Stimulated activated CD4-positive, alpha-beta T cell treated with anti-CD3 and anti-CD28 coated beads, Interleukin-1b, Interleukin-23, amount 100 ng/mL, for 1 hour (primary cell): Measurements from ENCODE around the gene ICAM5.

Experiments
- DNase-seq, 2 donors: peaks; one replicate each; pipeline ENCODE4 v3.0.0-alpha.2; 2020; ENCODE audit warnings: low read depth in 2 of 2

The ICAM5 gene

GRCh38 chr19:10292206-10292788 is 2.5 kb downstream of the ICAM5 start:
- DNase-seq = peak in 1 of 2 donors; percentile 52

DNA sequence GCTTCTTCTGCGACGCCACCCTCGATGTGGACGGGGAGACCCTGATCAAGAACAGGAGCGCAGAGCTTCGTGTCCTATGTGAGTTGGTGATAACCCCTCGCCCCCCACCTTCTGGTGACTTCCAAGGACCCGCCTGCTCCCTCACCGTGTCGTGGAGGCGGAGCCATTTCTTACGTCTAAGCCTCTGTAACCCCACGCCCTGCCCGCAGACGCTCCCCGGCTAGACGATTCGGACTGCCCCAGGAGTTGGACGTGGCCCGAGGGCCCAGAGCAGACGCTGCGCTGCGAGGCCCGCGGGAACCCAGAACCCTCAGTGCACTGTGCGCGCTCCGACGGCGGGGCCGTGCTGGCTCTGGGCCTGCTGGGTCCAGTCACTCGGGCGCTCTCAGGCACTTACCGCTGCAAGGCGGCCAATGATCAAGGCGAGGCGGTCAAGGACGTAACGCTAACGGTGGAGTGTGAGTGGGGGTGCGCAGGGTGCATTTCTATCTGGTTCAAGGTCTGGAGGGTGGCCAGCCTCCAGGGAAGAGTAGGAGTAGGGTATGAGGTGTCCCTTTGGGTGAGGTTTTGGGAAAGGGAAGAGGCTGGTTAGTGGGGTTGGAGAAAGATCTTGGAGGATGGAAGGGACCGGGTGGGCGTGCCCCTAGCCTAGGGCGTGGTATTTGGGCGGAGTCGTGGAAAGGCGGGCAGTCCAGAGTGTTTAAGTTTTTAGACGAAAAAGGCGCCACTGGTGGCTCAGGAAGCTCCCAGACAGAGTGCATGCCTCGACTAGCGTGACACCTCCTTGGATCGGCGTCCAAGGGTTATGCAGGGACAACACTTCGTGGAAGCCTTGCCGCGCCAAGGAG is 3.3 kb downstream of the ICAM5 start:
- no peak for DNase-seq

DNA sequence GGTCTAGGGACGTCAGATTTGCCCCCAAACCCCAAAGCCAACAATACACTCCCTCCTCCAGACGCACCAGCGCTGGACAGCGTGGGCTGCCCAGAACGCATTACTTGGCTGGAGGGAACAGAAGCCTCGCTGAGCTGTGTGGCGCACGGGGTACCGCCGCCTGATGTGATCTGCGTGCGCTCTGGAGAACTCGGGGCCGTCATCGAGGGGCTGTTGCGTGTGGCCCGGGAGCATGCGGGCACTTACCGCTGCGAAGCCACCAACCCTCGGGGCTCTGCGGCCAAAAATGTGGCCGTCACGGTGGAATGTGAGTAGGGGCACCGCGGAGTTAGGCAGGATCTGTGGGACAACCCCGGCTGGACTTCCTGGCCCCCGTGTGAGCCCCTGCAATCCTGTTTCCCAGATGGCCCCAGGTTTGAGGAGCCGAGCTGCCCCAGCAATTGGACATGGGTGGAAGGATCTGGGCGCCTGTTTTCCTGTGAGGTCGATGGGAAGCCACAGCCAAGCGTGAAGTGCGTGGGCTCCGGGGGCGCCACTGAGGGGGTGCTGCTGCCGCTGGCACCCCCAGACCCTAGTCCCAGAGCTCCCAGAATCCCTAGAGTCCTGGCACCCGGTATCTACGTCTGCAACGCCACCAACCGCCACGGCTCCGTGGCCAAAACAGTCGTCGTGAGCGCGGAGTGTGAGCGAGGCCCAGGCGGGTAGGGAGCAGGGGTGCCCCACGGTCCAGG is 4.0 kb downstream of the ICAM5 start:
- no peak for DNase-seq

- no peak for DNase-seq
These were observed 4.6 kb downstream of the ICAM5 start for GRCh38 chr19:10294368-10294697.

DNA sequence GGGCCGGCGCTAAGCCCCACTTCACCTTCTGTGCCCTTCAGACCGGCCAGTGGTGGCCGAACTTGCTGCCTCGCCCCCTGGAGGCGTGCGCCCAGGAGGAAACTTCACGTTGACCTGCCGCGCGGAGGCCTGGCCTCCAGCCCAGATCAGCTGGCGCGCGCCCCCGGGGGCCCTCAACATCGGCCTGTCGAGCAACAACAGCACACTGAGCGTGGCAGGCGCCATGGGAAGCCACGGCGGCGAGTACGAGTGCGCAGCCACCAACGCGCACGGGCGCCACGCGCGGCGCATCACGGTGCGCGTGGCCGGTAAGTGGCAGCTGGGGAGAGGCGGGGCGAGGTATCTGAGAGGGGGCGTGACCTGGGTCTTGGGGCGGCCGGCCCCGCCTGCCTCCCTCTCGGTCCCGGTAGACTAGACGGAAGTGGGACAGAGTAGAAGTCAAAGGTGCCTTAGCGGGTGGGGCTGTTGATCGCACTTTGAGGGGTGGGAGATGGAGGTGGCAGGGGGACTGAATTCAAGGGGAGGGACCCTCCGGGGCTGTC is 5.6 kb downstream of the ICAM5 start:
- peak in 1 of 2 donors; percentile 52 for DNase-seq

DNA sequence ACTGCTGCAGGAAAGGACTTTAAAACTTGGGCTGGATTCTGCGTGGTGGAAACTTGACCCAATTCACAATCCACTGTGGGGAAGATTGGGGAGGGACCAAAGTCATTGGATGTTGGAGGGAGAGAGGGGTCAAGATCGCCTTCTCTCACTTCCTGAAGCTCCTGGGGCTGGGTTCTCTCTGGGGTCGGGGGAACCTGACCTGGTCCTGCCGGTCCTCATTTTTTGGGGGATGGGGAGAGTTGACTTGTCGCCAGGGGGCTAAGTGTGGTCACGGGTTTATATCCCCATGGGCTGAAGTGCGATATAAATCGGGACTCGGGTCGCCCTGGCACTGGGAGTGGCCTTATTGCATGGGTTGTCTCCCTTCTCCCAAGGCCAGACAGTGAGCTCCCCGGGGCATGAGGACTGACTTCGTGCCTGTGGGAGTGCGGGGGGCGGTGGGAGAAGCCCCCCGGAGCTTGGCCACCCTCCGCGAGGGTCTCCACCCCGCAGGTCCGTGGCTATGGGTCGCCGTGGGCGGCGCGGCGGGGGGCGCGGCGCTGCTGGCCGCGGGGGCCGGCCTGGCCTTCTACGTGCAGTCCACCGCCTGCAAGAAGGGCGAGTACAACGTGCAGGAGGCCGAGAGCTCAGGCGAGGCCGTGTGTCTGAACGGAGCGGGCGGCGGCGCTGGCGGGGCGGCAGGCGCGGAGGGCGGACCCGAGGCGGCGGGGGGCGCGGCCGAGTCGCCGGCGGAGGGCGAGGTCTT is 6.3 kb downstream of the ICAM5 start:
- no peak for DNase-seq

DNA sequence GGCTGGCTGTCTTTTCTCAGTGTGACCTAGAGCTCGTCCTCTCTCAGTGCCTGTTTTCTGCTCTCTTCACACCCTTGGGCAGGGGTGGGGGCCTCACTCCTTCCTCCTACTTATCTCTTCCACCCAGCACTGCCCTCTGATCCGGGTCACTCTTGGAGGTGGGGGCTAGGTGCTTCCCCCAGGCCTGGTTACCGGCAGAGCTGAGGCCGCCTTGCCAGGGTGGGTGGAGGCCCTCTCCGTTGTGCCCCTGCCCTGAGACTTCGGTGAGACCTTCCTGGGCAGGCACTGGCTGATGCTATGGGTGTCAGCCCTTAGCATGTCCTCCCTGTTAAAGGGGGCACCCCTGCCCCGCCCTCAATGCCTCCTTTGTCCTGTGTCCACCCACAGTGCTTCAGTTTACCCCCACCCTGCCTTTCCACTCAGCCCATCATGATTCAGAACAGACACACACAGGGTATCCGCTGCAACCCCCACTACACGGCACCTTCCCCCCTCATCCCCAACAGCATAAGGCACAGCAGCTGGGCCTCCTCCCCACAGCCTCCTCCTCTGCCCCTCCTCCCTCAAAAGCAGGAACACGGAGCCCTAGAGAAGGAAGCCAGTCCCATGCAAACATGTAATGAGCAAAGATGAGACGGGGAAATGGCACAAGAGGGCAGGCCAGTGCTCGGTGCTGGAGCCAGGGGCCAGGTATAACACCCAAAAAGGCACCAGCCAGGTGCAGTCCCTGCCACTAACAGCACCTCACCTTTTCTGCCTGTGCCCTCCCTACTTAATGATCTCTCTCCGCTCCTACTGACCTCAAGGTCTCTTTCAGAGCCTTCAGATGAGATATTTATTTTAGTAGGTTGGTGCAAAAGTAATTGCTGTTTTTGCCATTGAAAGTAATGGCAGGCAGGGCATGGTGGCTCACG is 10.1 kb downstream of the ICAM5 start:
- DNase-seq = no peak

GRCh38 chr19:10305139-10305806 is 15.5 kb downstream of the ICAM5 start:
- DNase-seq = no peak

DNA sequence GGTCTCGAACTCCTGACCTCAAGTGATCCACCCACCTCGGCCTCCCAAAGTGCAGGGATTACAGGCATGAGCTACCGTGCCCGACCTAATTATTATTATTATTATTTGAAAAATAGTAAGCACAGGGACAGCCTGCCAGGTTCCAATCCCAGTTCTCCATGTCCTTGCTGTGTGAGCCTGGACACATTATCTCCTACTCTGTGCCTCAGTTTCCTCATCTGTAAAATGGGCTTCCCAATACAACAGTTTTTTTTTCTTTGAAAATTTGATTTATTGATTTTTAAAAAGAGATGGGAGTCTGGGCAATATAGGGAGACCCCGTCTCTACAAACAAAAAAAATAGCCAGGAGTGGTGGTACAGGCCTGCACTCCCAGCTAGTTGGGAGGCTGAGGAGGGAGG is 16.6 kb downstream of the ICAM5 start:
- DNase-seq = no peak

- DNase-seq = no peak
These were observed 19.7 kb downstream of the ICAM5 start, which contains the start of gene ZGLP1 for GRCh38 chr19:10309423-10309822. ZGLP1 (minus strand) TSS chr19:10309815.

DNA sequence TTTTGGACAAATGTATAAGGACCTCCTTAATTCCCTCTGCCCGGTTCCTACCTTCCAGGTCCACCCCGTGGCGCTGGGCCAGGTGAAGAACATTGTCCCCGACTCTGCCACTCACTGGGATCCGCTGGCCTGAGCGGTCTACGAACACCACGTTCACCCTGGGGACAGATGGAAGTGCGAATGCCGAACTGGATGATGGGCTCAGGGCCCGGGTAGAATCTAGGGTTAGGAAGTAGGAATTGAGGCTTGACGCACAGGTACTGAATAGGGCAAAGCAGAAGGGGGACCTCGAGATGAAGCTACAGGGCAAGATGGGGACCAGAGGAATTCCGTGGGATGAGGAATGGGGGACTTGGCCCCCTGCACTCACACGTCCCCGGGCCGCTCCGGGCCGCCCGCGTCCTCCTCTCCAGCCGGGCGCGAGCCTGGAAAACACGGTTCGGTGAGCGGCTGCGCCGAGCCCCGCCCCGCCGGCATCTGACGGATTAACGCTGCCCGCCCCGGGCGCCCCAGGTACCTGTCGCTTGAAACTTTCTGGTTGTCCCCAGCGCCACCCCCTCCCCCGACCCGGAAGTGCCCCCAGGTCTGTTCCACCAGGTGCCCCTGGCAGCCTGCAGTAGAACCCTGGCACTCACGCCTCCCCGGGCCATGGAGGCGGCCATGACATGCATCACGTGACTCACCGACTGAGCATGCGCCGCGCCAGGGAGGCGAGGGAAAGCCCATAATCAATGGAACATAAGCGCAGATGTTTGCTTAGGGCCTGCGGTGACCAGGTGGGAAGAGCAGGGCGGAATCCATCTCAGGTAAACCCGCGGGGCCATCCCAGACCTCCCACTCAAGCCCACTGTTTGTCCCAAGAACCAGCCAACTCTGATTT is 25.8 kb downstream of the ICAM5 start, which contains the start of gene FDX2:
TSS of gene FDX2 (minus strand) at position 681 of the 880 bp plus-strand sequence. CDS start at position 662, 19 bp downstream.
- peak; percentile 82 to 90 for DNase-seq

DNA sequence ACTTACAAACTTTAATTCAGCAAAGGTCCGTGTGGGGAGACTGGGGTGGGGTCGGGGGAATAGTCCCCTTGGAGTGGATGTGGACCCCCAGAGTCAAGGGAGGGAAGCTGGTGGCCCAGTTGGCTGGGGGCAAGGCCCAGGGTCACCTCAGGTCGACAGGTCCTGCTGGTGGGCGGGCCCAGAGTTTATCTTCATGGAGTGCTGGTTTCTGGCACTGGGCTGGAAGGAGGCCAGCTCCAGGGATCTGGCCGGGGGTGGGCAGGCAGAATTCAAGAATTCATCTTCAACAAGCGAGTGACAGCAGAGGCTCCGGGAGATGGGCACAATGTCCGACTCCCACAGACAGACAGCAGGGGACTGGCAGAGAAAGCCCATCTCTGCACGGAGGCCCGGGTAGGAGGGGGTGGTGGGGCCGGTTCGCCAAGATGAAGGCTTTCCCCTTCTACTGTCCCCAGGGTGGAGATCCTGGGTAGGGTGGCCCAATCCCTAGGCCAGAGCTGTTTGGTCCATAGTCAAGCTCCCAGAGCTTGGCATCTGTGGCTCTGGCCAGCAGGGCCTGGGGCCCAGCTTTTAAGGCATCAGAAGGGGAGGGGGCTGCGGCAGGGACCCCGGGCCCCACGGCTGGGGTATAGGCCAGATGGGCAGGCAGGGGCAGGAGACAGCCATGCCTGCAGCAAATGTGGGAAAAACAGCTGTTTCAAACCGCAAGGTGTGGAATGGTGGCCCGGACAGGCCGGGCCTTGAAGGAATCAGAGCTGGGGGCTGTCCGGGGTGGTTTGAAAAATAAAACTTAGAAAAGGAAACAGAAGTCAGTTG is 26.7 kb downstream of the ICAM5 start:
- DNase-seq = no peak

DNA sequence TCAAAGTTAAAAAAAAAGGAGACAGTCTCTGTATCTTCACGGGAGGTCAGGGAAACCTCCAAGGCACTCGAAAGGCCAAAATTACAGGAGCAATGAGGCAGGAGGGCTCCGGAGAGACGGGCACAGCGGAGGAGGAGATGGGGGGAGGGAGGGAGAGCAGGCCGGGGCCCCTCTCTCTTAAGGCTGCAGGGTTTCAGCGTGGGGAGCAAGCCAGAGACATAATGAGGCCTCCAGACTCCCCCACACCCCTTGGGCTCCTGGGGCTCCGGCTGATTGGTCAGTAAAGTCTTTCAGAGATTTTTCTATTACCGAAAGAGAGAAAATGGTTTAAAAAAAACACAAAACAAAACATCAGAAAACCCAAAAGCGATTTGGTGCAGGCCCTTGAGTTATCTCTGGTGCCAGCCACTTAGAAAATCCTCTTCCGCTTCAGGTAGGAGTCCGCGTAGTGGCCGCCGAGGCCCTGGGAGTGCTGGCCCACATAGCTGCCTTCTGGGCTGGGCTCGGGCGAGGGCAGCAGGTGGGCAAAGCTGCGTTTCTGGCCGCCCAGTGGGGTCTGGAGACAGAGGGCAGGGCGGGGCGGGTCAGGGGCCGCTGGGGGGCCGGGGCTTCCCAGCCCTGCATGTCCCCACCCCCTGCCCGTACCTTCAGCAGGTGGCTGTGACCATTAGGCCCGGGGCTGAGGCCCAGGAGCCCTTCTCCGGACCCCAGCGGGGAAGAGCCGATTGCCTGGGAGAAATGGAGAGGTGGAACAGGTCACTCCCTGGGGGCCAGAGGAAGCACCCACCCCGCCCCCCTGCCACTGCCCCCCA is 27.5 kb downstream of the ICAM5 start:
- DNase-seq = no peak

DNA sequence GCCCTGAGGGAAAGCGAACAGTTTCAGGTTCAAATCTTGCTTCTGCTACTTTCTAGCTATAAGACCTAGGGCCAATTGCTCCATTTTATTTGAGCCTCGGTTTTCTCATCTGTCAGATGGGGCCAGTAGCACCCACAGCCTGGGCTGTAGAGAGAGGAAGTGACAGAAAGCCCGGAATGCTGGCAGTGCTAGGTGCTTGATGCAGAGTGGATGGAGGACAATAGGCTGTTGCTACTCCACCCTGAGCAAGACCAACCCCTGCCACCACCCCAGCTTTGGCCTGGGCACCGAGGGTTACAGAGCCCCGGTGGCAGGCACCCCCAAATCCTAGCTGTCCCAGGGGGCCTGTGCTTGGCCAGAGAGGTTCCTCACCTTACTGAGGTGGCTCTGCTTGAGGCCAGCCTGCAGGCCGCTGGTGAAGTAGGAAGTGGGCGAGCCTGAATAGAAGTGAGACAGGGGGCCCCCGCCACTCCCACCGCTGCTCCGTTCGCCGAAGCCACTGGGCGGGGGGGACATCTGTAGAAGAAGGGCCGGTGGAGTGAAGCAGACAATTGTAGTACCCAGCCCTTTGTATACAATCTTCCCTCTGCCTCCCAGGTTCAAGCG is 28.2 kb downstream of the ICAM5 start:
- no peak for DNase-seq

GRCh38 chr19:10318807-10319682 is 29.3 kb downstream of the ICAM5 start:
- no peak for DNase-seq
